ENCODE data around the gene KIF26A.

DNA sequence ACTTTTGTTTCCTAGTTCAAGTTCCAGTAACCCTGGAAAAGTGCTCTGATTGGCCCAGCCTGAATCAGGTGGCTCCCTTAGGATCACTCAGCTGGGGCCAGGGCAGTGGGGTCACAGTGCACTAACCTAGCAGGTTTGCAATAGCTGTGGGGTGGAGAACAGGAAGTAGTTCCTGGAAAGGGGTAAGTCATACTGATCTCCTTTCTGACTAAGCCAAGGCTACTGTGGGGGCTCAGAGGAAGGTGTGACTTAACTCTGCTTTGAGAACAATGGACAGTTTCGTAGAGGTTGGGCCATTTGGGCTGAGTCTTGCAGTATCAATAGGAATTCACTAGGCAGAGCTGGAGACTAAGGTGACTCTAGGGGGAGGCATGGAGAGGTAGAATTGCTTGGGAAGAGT is 89.4 kb downstream of the KIF26A start:
- TF ChIP-seq POLR2AphosphoS5 (IDR thresholded peaks at IDR 0.05), result no peak
- no peak for TF ChIP-seq EP300 (IDR thresholded peaks at IDR 0.05)
